ENCODE measurements around the gene SPDYE6. TPM values are rescaled to one million over a fixed set of nuclear protein-coding genes. Genes with fewer than 3 reads are reported as not detected.
A peak's percentile ranks its signal among the peaks of the same experiment; 100 is the strongest.

The SPDYE6 gene
- total RNA-seq, 1 donor from 2014 or later, result not detected

DNA sequence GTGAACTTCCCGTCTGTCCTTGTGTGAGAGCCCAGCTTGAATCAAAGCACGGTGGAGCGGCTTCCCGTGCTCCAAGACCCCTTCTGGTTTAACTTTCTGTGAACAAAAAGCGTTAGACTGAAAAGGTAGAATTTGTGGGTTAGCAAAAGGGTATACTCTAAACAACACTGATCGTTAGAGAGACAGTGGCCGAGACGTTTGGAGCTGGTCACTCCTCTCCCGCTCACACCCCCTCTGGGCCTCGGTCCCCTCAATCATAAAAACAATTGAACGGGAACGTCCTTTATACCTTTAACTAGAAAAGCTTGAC, 40.4 kb upstream of the SPDYE6 start:
- Mint-ChIP-seq H3K9me3 (no peaks in the 10 kb centered on the region), H3K4me1 (peaks cover 24% of the 10 kb centered on the region), H3K4me3 (peak overlapping the region; percentile 91), H3K27ac (ENCODE audit: unreplicated experiment) (peak overlapping the region; percentile 87), H3K36me3 (ENCODE audit: low read depth) (peaks cover 15% of the 10 kb centered on the region), H3K27me3 (ENCODE audit: low read depth) (no peaks in the 10 kb centered on the region)
- no peak for DNase-seq (ENCODE audit: low read depth, low spot score)
- TF ChIP-seq, protein P1, sequence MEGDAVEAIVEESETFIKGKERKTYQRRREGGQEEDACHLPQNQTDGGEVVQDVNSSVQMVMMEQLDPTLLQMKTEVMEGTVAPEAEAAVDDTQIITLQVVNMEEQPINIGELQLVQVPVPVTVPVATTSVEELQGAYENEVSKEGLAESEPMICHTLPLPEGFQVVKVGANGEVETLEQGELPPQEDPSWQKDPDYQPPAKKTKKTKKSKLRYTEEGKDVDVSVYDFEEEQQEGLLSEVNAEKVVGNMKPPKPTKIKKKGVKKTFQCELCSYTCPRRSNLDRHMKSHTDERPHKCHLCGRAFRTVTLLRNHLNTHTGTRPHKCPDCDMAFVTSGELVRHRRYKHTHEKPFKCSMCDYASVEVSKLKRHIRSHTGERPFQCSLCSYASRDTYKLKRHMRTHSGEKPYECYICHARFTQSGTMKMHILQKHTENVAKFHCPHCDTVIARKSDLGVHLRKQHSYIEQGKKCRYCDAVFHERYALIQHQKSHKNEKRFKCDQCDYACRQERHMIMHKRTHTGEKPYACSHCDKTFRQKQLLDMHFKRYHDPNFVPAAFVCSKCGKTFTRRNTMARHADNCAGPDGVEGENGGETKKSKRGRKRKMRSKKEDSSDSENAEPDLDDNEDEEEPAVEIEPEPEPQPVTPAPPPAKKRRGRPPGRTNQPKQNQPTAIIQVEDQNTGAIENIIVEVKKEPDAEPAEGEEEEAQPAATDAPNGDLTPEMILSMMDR (conservative IDR thresholded peaks at IDR 0.05), result no peak

DNA sequence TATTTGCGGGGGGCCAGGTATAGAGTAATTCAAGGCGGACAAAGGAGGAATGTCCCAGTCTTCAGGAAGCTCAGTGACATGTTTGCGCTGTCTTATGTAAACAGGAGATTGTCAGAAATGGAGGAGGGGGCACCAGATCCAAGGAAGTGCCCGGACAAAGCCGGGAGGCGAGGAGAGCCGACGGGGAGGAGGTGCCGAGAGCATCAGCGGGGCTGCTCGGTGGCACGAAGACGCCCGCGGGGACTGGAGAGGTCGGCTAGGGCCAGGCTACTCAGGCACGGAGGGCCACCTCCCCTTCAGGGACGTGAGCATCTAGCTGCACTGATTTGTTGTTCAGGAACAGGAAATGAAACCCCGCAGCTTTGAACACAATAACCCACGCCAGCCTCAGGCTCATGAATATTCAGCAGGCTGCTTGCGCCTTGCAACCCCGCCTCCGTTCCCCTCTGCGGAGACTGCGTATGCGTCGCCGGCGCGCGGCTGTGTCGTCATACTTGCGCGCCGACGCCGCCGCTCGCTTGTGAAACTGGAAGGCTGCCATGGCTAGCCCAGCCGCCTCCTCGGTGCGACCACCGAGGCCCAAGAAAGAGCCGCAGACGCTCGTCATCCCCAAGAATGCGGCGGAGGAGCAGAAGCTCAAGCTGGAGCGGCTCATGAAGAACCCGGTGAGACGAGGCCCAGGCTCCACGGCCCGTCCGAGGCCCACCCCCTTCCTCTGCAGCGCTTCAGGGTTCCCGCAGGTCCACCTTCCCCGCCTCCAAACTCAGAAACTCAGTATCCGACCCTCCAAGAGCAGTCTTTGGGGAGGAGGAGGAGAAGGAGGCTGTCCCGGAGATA, 39.8 kb upstream of the SPDYE6 start, which contains the start of gene PRKRIP1:
Gene PRKRIP1 (plus strand): TSS at position 491 of the 837 bp plus-strand sequence. CDS start 49 bp downstream, at position 540.
- Mint-ChIP-seq H3K27me3 (ENCODE audit: low read depth) (no peaks in the 10 kb centered on the region), H3K9me3 (no peaks in the 10 kb centered on the region), H3K4me1 (peaks cover 23% of the 10 kb centered on the region), H3K4me3 (peak within 1 kb of the TSS; percentile 91), H3K27ac (ENCODE audit: unreplicated experiment) (peak within 1 kb of the TSS; percentile 100), H3K36me3 (ENCODE audit: low read depth) (peaks cover 14% of the 10 kb centered on the region)
- TF ChIP-seq, protein P1 (conservative IDR thresholded peaks at IDR 0.05), result no peak
- peak; percentile 74 for DNase-seq (ENCODE audit: low read depth, low spot score)

DNA sequence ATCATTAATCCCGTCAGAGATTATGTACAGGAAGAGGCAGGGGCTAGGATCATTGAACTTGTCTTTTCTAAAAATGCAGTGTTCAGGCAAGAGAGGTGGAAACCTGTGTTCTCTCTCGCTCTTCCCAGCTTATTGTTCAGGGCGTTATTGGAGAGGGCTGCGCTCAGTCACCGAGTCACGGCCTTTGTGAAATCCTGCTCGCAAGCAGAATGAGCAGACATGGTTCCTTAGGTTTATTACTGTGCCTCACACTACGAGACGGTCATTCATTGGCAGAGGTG, 39.3 kb upstream of the SPDYE6 start:
- TF ChIP-seq, protein P1 (conservative IDR thresholded peaks at IDR 0.05), result no peak
- peaks cover 10% of the 10 kb centered on the region for H3K36me3 Mint-ChIP-seq (ENCODE audit: low read depth)
- H3K9me3 Mint-ChIP-seq, result no peaks in the 10 kb centered on the region
- no peaks in the 10 kb centered on the region for H3K27me3 Mint-ChIP-seq (ENCODE audit: low read depth)
- H3K27ac Mint-ChIP-seq (ENCODE audit: unreplicated experiment), result peak overlapping the region; percentile 100
- DNase-seq (ENCODE audit: low read depth, low spot score), result peak; percentile 9
- peak overlapping the region; percentile 91 for H3K4me3 Mint-ChIP-seq
- peaks cover 19% of the 10 kb centered on the region for H3K4me1 Mint-ChIP-seq

DNA sequence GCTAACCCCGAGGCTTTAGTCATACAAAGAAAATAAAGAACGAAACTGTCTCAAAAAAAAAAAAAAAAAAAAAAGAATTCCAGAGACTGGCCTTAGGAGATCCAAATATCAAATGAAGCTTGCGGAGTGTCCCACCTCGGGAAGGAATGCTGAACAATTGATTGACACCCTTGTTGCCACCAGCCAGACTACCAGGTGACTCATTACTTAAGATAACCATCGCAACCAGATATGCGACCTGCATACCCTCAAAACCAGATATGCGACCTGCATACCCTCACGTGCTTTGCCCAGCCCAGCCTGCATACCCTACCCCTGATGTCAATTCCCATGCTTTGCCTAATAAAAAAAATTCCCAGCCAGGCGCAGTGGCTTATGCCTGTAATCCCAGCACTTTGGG, 37.2 kb upstream of the SPDYE6 start:
- H3K4me1 Mint-ChIP-seq, result peaks cover 19% of the 10 kb centered on the region
- DNase-seq (ENCODE audit: low read depth, low spot score), result no peak
- no peaks in the 10 kb centered on the region for H3K27me3 Mint-ChIP-seq (ENCODE audit: low read depth)
- TF ChIP-seq, protein P1 (conservative IDR thresholded peaks at IDR 0.05), result no peak
- H3K4me3 Mint-ChIP-seq, result peak overlapping the region; percentile 79
- H3K27ac Mint-ChIP-seq (ENCODE audit: unreplicated experiment), result peak overlapping the region; percentile 62
- H3K9me3 Mint-ChIP-seq, result no peaks in the 10 kb centered on the region
- H3K36me3 Mint-ChIP-seq (ENCODE audit: low read depth), result peaks cover 5% of the 10 kb centered on the region

DNA sequence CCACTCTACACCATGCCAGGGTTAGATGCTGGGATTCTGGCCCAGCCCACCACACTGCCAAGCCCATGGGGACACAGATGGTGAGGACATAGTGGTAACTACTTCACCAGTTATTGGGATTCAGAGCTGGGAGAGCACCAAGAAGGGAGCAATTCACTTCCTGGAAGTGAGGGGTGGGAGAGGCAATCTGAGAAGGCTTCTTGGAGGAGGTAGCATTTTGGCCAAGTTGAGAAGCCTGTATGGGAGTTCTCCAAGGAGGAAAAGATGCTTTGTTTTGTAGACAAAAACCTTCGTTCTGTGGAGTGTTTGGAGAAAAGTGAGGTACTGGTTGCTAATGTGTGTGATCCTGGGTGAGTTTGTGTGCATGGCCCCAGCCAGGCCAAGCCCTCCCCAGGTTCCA, 36.1 kb upstream of the SPDYE6 start:
- no peaks in the 10 kb centered on the region for H3K9me3 Mint-ChIP-seq
- peaks cover 5% of the 10 kb centered on the region for H3K36me3 Mint-ChIP-seq (ENCODE audit: low read depth)
- TF ChIP-seq, protein P1 (conservative IDR thresholded peaks at IDR 0.05), result no peak
- H3K27me3 Mint-ChIP-seq (ENCODE audit: low read depth), result no peaks in the 10 kb centered on the region
- H3K4me1 Mint-ChIP-seq, result peaks cover 17% of the 10 kb centered on the region
- H3K27ac Mint-ChIP-seq (ENCODE audit: unreplicated experiment), result no peak overlapping the region
- peak overlapping the region; percentile 49 for H3K4me3 Mint-ChIP-seq
- DNase-seq (ENCODE audit: low read depth, low spot score), result no peak

All from neural crest cell (in vitro differentiated cells).